Measurements from ENCODE around the gene ADH5. TPM values are rescaled to one million over a fixed set of nuclear protein-coding genes. Genes with fewer than 3 reads are reported as not detected.
"Not testable (repeated sequence)": the region's sequence is repeated elsewhere in the genome, so short reads cannot be mapped to it uniquely, and the experiment has no call there.

Gene ADH5
- total and polyA plus RNA-seq, 8 donors: 33.3 to 57.1 (median 45.7) TPM

DNA sequence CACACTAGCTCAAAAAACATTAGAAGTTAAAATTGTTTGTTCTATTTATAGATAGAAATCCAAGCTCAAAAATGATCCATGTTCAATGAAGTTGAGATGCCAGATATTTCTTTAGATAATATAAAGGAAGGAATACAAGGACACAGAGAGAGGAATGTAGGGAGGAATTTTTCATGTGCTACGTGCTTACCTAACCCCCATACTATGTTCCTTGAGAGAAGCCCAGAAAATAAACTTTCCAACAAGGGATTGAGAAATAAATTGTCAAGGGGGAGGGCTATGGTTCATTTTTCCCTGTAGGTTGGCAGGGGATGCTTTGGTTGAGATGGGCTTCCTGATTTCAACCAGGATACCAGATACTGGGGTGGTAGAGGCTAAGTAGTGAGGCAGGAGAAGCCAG is 15.6 kb upstream of the ADH5 start:
- FAIRE-seq (no peak), DNase-seq (no peak), ATAC-seq (no peak)
- WGBS, 2 donors: 85 to 93% methylated on average over 1 of the region's 1 CpG
- TF ChIP-seq, protein P1, sequence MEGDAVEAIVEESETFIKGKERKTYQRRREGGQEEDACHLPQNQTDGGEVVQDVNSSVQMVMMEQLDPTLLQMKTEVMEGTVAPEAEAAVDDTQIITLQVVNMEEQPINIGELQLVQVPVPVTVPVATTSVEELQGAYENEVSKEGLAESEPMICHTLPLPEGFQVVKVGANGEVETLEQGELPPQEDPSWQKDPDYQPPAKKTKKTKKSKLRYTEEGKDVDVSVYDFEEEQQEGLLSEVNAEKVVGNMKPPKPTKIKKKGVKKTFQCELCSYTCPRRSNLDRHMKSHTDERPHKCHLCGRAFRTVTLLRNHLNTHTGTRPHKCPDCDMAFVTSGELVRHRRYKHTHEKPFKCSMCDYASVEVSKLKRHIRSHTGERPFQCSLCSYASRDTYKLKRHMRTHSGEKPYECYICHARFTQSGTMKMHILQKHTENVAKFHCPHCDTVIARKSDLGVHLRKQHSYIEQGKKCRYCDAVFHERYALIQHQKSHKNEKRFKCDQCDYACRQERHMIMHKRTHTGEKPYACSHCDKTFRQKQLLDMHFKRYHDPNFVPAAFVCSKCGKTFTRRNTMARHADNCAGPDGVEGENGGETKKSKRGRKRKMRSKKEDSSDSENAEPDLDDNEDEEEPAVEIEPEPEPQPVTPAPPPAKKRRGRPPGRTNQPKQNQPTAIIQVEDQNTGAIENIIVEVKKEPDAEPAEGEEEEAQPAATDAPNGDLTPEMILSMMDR (IDR thresholded peaks at IDR 0.05): no peak
- no peak overlapping the region for H3K27ac ChIP-seq
- H3K4me3 ChIP-seq: no peak overlapping the region
- H3K9me3 ChIP-seq: no peaks in the 10 kb centered on the region
- intact Hi-C loops (cut with DNase I): no loop called here
- H3K27me3 ChIP-seq: no peaks in the 10 kb centered on the region
- no peaks in the 10 kb centered on the region for H3K4me1 ChIP-seq
- no peaks in the 10 kb centered on the region for H3K36me3 ChIP-seq

- no peaks in the 10 kb centered on the region for H3K4me1 ChIP-seq
- intact Hi-C loops (cut with DNase I): no loop called here
- no peaks in the 10 kb centered on the region for H3K9me3 ChIP-seq
- FAIRE-seq: no peak
- no peak overlapping the region for H3K4me3 ChIP-seq
- TF ChIP-seq, protein P1 (IDR thresholded peaks at IDR 0.05): no peak
- ATAC-seq: no peak
- DNase-seq: no peak
- no peak overlapping the region for H3K27ac ChIP-seq
- H3K36me3 ChIP-seq: no peaks in the 10 kb centered on the region
- H3K27me3 ChIP-seq: no peaks in the 10 kb centered on the region
These were observed 14.6 kb upstream of the ADH5 start for GRCh38 chr4:99103166-99103565.

GRCh38 chr4:99102634-99103033 is 14.0 kb upstream of the ADH5 start:
- no peak for DNase-seq
- no peak overlapping the region for H3K27ac ChIP-seq
- FAIRE-seq: no peak
- TF ChIP-seq, protein P1 (IDR thresholded peaks at IDR 0.05): no peak
- H3K4me1 ChIP-seq: no peaks in the 10 kb centered on the region
- no peaks in the 10 kb centered on the region for H3K27me3 ChIP-seq
- no peaks in the 10 kb centered on the region for H3K9me3 ChIP-seq
- 97 to 100% methylated on average over 2 of the region's 2 CpGs for WGBS, 2 donors
- intact Hi-C loops (cut with DNase I): no loop called here
- no peaks in the 10 kb centered on the region for H3K36me3 ChIP-seq
- H3K4me3 ChIP-seq: no peak overlapping the region
- ATAC-seq: no peak

- H3K36me3 ChIP-seq: no peaks in the 10 kb centered on the region
- no peak overlapping the region for H3K4me3 ChIP-seq
- ATAC-seq (no peak), DNase-seq (no peak), FAIRE-seq (no peak)
- H3K27ac ChIP-seq: no peak overlapping the region
- no peaks in the 10 kb centered on the region for H3K9me3 ChIP-seq
- TF ChIP-seq, protein P1 (IDR thresholded peaks at IDR 0.05): no peak
- H3K4me1 ChIP-seq: no peaks in the 10 kb centered on the region
- intact Hi-C loops (cut with DNase I): no loop called here
- 76 to 91% methylated on average over 1 of the region's 1 CpG for WGBS, 2 donors
- no peaks in the 10 kb centered on the region for H3K27me3 ChIP-seq
These were observed 12.3 kb upstream of the ADH5 start for GRCh38 chr4:99100876-99101275.

- ATAC-seq; H3K9me3 ChIP-seq; H3K27me3 ChIP-seq; H3K36me3 ChIP-seq; H3K27ac ChIP-seq; H3K4me3 ChIP-seq; H3K4me1 ChIP-seq; DNase-seq; intact Hi-C loops (cut with DNase I); FAIRE-seq: not testable (repeated sequence)
- 74 to 95% methylated on average over 5 of the region's 5 CpGs for WGBS, 2 donors
These were observed 11.2 kb upstream of the ADH5 start for GRCh38 chr4:99099814-99100213.

DNA sequence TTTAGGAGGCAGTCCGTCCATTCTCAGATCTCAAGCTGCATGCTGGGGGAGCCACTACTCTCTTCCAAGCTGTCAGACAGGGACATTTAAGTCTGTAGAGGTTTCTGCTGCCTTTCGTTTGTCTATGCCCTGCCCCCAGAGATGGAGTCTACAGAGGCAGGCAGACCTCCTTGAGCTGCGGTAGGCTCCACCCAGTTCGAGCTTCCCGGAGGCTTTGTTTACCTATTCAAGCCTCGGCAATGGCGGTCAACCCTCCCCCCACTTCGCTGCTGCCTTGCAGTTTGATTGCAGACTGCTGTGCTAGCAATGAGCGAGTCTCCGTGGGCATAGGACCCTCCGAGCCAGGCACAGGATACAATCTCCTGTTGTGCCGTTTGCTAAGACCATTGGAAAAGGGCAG is 10.7 kb upstream of the ADH5 start:
- H3K36me3 ChIP-seq: no peaks in the 10 kb centered on the region
- DNase-seq (no peak), ATAC-seq (no peak), FAIRE-seq (no peak)
- no peaks in the 10 kb centered on the region for H3K4me1 ChIP-seq
- no peak overlapping the region for H3K27ac ChIP-seq
- no peaks in the 10 kb centered on the region for H3K9me3 ChIP-seq
- intact Hi-C loops (cut with DNase I): no loop called here
- no peaks in the 10 kb centered on the region for H3K27me3 ChIP-seq
- 84 to 89% methylated on average over 12 of the region's 12 CpGs for WGBS, 2 donors
- TF ChIP-seq, protein P1 (IDR thresholded peaks at IDR 0.05): no peak
- H3K4me3 ChIP-seq: no peak overlapping the region

GRCh38 chr4:99091841-99092240 is 3.3 kb upstream of the ADH5 start:
- FAIRE-seq; H3K27me3 ChIP-seq; H3K27ac ChIP-seq; ATAC-seq; H3K36me3 ChIP-seq; intact Hi-C loops (cut with DNase I); H3K4me1 ChIP-seq; H3K4me3 ChIP-seq; H3K9me3 ChIP-seq; DNase-seq: not testable (repeated sequence)
- 87 to 98% methylated on average over 2 of the region's 2 CpGs for WGBS, 2 donors

Data from pancreas (tissue), 10 donors.